Spleen (tissue), 7 donors: ENCODE measurements around the gene TOR4A.

Experiments used
- POLR2A ChIP-seq, 3 donors: fragments of 450-650 bp; IDR thresholded peaks; one replicate each; pipeline ENCODE4 v1.5.1; 2017; ENCODE audit warnings: antibody characterized with exemption in 3 of 3, mild to moderate bottlenecking in 1 of 3
- POLR2AphosphoS5 ChIP-seq, 3 donors: sonication (generic); formaldehyde crosslinking; IDR thresholded peaks; one replicate each; pipeline ENCODE4 v1.5.1; 2017; ENCODE audit warnings: antibody characterized with exemption in 3 of 3
- TF ChIP-seq, protein P1 (sequence below), 11 experiments: fragments of 200-600 bp in 7 of 11; fragments of 450-650 bp in 4 of 11; sonication (generic) in 4 of 11; IDR thresholded peaks in 8 of 11; conservative IDR thresholded peaks in 3 of 11; 1 replicate in 7 of 11; 2 replicates in 4 of 11; pipeline versions ENCODE4 v1.4.0 to v1.8.0; 2016 to 2021; ENCODE audit warnings: antibody characterized with exemption in 11 of 11, inconsistent platforms in 4 of 11, mild to moderate bottlenecking in 1 of 11
- donor health status: DM: no; HTN: no; CAD: no; lungs with moderate emphysema.
- donor health status: DM: no; HTN: no; CAD: no.
- donor health status: DM: no; HTN: no; CAD: no.

DNA sequence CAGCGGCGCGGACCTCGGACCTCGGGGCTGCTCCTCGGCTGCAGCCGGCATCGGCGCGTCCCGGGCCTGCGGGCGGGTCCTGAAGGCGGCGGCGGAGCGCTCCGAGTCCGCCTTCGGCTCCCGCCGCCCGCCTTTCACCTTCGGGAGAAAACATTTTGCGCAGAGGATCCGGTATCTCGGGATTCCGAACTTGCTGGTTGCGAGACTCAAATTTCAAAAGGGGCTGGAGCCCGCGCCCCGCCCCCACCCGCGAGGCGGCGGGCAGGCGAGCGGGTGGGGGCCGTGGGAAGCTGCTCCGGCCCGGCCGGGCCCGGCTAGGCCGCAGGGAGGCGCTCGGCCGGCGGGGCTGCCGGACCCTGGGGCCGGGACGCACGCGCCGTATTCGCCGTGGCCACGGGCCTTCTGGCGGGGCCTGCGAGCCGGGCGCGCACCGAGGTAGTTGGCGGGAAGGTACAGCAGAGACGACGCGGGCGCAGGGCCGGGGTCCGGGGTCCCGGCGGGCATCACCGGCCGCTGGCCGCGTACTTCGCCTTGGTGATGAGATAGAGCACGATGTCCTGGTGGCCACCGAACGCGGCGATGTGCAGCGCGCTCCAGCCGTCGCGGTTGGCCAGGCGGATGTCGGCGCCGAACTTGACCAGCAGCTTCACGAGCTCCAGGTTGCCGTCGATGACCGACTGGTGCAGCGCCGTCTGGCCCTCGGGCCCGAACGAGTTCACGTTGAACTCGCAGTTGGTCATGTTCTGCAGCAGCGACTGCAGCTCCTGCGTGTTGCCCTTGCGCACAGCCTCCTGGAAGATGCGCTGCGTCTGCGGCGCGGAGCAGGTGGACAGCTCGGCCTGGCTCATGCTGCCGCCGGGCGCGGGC, 23.8 kb downstream of the TOR4A start:
- TF ChIP-seq, protein P1, sequence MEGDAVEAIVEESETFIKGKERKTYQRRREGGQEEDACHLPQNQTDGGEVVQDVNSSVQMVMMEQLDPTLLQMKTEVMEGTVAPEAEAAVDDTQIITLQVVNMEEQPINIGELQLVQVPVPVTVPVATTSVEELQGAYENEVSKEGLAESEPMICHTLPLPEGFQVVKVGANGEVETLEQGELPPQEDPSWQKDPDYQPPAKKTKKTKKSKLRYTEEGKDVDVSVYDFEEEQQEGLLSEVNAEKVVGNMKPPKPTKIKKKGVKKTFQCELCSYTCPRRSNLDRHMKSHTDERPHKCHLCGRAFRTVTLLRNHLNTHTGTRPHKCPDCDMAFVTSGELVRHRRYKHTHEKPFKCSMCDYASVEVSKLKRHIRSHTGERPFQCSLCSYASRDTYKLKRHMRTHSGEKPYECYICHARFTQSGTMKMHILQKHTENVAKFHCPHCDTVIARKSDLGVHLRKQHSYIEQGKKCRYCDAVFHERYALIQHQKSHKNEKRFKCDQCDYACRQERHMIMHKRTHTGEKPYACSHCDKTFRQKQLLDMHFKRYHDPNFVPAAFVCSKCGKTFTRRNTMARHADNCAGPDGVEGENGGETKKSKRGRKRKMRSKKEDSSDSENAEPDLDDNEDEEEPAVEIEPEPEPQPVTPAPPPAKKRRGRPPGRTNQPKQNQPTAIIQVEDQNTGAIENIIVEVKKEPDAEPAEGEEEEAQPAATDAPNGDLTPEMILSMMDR (IDR thresholded peaks at IDR 0.05 in 8 of 11, conservative IDR thresholded peaks at IDR 0.05 in 3 of 11), result peak in 2 of 11 experiments; percentile 14 to 29
- TF ChIP-seq POLR2A (IDR thresholded peaks at IDR 0.05), result no peak
- peak in 1 of 3 donors; percentile 24 for TF ChIP-seq POLR2AphosphoS5 (IDR thresholded peaks at IDR 0.05)
